Measurements from ENCODE around the gene LCE3C. TPM values are rescaled to one million over a fixed set of nuclear protein-coding genes. Genes with fewer than 3 reads are reported as not detected.
"Not testable (repeated sequence)": the region's sequence is repeated elsewhere in the genome, so short reads cannot be mapped to it uniquely, and the experiment has no call there.

The LCE3C gene
- total RNA-seq, 1 donor from 2014 or later, result not detected

GRCh38 chr1:152566681-152567080 lies 33.4 kb upstream of the LCE3C start, which contains the start of gene LCE3E:
LCE3E (minus strand) TSS chr1:152566780; CDS start chr1:152566208, 572 bp downstream.
- no peaks in the 10 kb centered on the region for H3K4me1 Mint-ChIP-seq
- H3K4me1 ChIP-seq, result no peaks in the 10 kb centered on the region

DNA sequence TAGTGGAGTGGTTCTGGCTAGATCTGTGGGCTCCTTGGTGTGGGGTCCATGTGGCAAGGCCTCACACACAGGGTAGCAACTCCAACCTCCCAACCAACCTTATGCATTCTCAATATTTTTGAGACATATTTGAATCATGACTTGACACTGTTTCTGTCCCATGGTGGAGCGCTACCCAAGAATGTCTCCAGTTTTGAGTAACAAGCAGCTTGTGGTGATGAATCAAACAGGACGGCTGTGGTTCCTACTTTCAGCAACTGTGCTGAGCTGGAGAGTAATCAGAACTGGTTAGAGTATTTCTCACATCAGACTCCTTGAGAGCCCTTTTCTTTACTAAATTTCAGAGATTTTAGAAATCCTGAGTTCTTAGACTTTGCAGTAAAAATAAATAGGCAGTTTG lies 22.9 kb upstream of the LCE3C start:
- H3K9me3 Mint-ChIP-seq, result peaks cover 29% of the 10 kb centered on the region
- Histone ChIP-seq H3K27me3 (no peaks in the 10 kb centered on the region), H3F3A (ENCODE audit: low read depth) (no peaks in the 10 kb centered on the region), H4K20me1 (ENCODE audit: low read depth) (no peaks in the 10 kb centered on the region), H3K79me2 (ENCODE audit: low read depth) (no peaks in the 10 kb centered on the region), H3K9ac (no peak overlapping the region), H3K4me3 (no peak overlapping the region), H3K27ac (no peak overlapping the region), H3K4me2 (no peak overlapping the region), H3K9me3 (ENCODE audit: low read depth) (peaks cover 31% of the 10 kb centered on the region), H3K36me3 (no peaks in the 10 kb centered on the region), H2AFZ (replicated peaks) (no peak overlapping the region), H3K4me1 (no peaks in the 10 kb centered on the region)
- no peak overlapping the region for H3K27ac Mint-ChIP-seq
- no peaks in the 10 kb centered on the region for H3K36me3 Mint-ChIP-seq
- no peaks in the 10 kb centered on the region for H3K4me1 Mint-ChIP-seq
- TF ChIP-seq EZH2 (IDR thresholded peaks at IDR 0.05) (no peak), CTCF (IDR thresholded peaks at IDR 0.05) (no peak), EZH2phosphoT487 (IDR thresholded peaks at IDR 0.05) (no peak)
- no peak for DNase-seq (ENCODE audit: low spot score)
- no peak overlapping the region for H3K4me3 Mint-ChIP-seq
- peaks cover 8% of the 10 kb centered on the region for H3K27me3 Mint-ChIP-seq (ENCODE audit: insufficient read depth, low read depth)

More at GRCh38 chr1:152566681-152567080, 33.4 kb upstream of the LCE3C start, which contains the start of gene LCE3E:
- Mint-ChIP-seq H3K27me3 (ENCODE audit: insufficient read depth, low read depth) (peaks cover 2% of the 10 kb centered on the region), H3K9me3 (peaks cover 38% of the 10 kb centered on the region), H3K4me3 (no peak within 1 kb of the TSS), H3K36me3 (no peaks in the 10 kb centered on the region), H3K27ac (no peak within 1 kb of the TSS)
- no peak for DNase-seq (ENCODE audit: low spot score)
- TF ChIP-seq CTCF (IDR thresholded peaks at IDR 0.05), result no peak
- TF ChIP-seq EZH2 (IDR thresholded peaks at IDR 0.05), result no peak
- TF ChIP-seq EZH2phosphoT487 (IDR thresholded peaks at IDR 0.05), result no peak
- H3K4me3 ChIP-seq, result no peak within 1 kb of the TSS
- H3K36me3 ChIP-seq, result no peaks in the 10 kb centered on the region
- peaks cover 30% of the 10 kb centered on the region for H3K9me3 ChIP-seq (ENCODE audit: low read depth)
- no peaks in the 10 kb centered on the region for H3F3A ChIP-seq (ENCODE audit: low read depth)
- H3K27ac ChIP-seq, result no peak within 1 kb of the TSS
- H4K20me1 ChIP-seq (ENCODE audit: low read depth), result no peaks in the 10 kb centered on the region
- H3K79me2 ChIP-seq (ENCODE audit: low read depth), result no peaks in the 10 kb centered on the region
- no peak within 1 kb of the TSS for H2AFZ ChIP-seq (replicated peaks)
- H3K9ac ChIP-seq, result no peak within 1 kb of the TSS
- no peak within 1 kb of the TSS for H3K4me2 ChIP-seq
- no peaks in the 10 kb centered on the region for H3K27me3 ChIP-seq

- H3K4me1 Mint-ChIP-seq; H3K27me3 ChIP-seq; H3F3A ChIP-seq (ENCODE audit: low read depth); H2AFZ ChIP-seq (replicated peaks); H4K20me1 ChIP-seq (ENCODE audit: low read depth); H3K9ac ChIP-seq; H3K36me3 Mint-ChIP-seq; H3K79me2 ChIP-seq (ENCODE audit: low read depth); H3K4me3 Mint-ChIP-seq; H3K36me3 ChIP-seq; H3K4me2 ChIP-seq; H3K4me3 ChIP-seq; H3K27ac ChIP-seq; H3K4me1 ChIP-seq; DNase-seq (ENCODE audit: low spot score); H3K27ac Mint-ChIP-seq; H3K27me3 Mint-ChIP-seq (ENCODE audit: insufficient read depth, low read depth): not testable (repeated sequence)
- peaks cover 31% of the 10 kb centered on the region for H3K9me3 ChIP-seq (ENCODE audit: low read depth)
- H3K9me3 Mint-ChIP-seq, result peaks cover 24% of the 10 kb centered on the region
These were observed 20.5 kb upstream of the LCE3C start for GRCh38 chr1:152579526-152579925.

GRCh38 chr1:152580433-152580832 lies 19.6 kb upstream of the LCE3C start, which contains the start of gene LCE3D:
LCE3D (minus strand) TSS chr1:152580516; CDS start chr1:152579936, 580 bp downstream.
- Mint-ChIP-seq H3K36me3 (no peaks in the 10 kb centered on the region), H3K4me1 (no peaks in the 10 kb centered on the region), H3K27ac (no peak within 1 kb of the TSS), H3K27me3 (ENCODE audit: insufficient read depth, low read depth) (peaks cover 5% of the 10 kb centered on the region), H3K4me3 (no peak within 1 kb of the TSS), H3K9me3 (peaks cover 24% of the 10 kb centered on the region)
- Histone ChIP-seq H3K27me3 (no peaks in the 10 kb centered on the region), H3K79me2 (ENCODE audit: low read depth) (no peaks in the 10 kb centered on the region), H3K9me3 (ENCODE audit: low read depth) (peaks cover 31% of the 10 kb centered on the region), H4K20me1 (ENCODE audit: low read depth) (no peaks in the 10 kb centered on the region), H3K4me3 (no peak within 1 kb of the TSS), H3K36me3 (no peaks in the 10 kb centered on the region), H2AFZ (replicated peaks) (no peak within 1 kb of the TSS), H3K4me1 (no peaks in the 10 kb centered on the region), H3K4me2 (no peak within 1 kb of the TSS), H3K27ac (no peak within 1 kb of the TSS), H3F3A (ENCODE audit: low read depth) (no peaks in the 10 kb centered on the region), H3K9ac (no peak within 1 kb of the TSS)
- TF ChIP-seq CTCF (IDR thresholded peaks at IDR 0.05) (no peak), EZH2phosphoT487 (IDR thresholded peaks at IDR 0.05) (no peak), EZH2 (IDR thresholded peaks at IDR 0.05) (no peak)
- DNase-seq (ENCODE audit: low spot score), result no peak
